Measurements from ENCODE around the gene TP53BP2. TPM values are rescaled to one million over a fixed set of nuclear protein-coding genes. Genes with fewer than 3 reads are reported as not detected.
A peak's percentile ranks its signal among the peaks of the same experiment; 100 is the strongest.

TP53BP2 gene
- total RNA-seq, 2 experiments from 2014 or later, result 31.4 to 35.2 TPM

- Mint-ChIP-seq H3K4me3 (no peak overlapping the region), H3K36me3 (ENCODE audit: low read depth) (peaks cover 3% of the 10 kb centered on the region), H3K27me3 (ENCODE audit: low read depth) (no peaks in the 10 kb centered on the region), H3K27ac (no peak overlapping the region), H3K9me3 (ENCODE audit: insufficient read depth) (no peaks in the 10 kb centered on the region), H3K4me1 (ENCODE audit: low read depth) (peaks cover 25% of the 10 kb centered on the region)
- POLR2A ChIA-PET, result interaction anchor here (5.7 kb wide), 1 partner anchor 8 kb away, joined by 48 read pairs; the partner anchor contains the start of gene TP53BP2
- CTCF ChIA-PET, result interaction anchor here (1.2 kb wide), 1 partner anchor 17 kb away, joined by 3 read pairs; no protein-coding TSS in a partner anchor
- DNase-seq (no peak), ATAC-seq (no peak)
Observed at GRCh38 chr1:223837206-223837605, 8.5 kb downstream of the TP53BP2 start.

- ChIA-PET CTCF (interaction anchor here (1.2 to 2.0 kb wide), 3 partner anchors 9 to 17 kb away, joined by 3 to 11 read pairs (median 3); partner anchors contain the start of gene TP53BP2), POLR2A (interaction anchor here (5.7 kb wide), 1 partner anchor 9 kb away, joined by 48 read pairs; the partner anchor contains the start of gene TP53BP2)
- Mint-ChIP-seq H3K36me3 (ENCODE audit: low read depth) (peaks cover 3% of the 10 kb centered on the region), H3K27ac (no peak overlapping the region), H3K4me3 (no peak overlapping the region), H3K4me1 (ENCODE audit: low read depth) (peaks cover 31% of the 10 kb centered on the region), H3K27me3 (ENCODE audit: low read depth) (no peaks in the 10 kb centered on the region), H3K9me3 (ENCODE audit: insufficient read depth) (no peaks in the 10 kb centered on the region)
- DNase-seq (no peak), ATAC-seq (no peak)
Observed at GRCh38 chr1:223836586-223836985, 9.2 kb downstream of the TP53BP2 start.

GRCh38 chr1:223835754-223836153 is 10.0 kb downstream of the TP53BP2 start:
- ATAC-seq, result peak; percentile 58
- Mint-ChIP-seq H3K27ac (no peak overlapping the region), H3K27me3 (ENCODE audit: low read depth) (no peaks in the 10 kb centered on the region), H3K4me3 (no peak overlapping the region), H3K36me3 (ENCODE audit: low read depth) (peaks cover 3% of the 10 kb centered on the region), H3K4me1 (ENCODE audit: low read depth) (peaks cover 32% of the 10 kb centered on the region), H3K9me3 (ENCODE audit: insufficient read depth) (no peaks in the 10 kb centered on the region)
- DNase-seq, result no peak
- ChIA-PET CTCF (interaction anchor here (1.2 to 2.0 kb wide), 2 partner anchors 10 to 11 kb away, joined by 3 to 11 read pairs; partner anchors contain the start of gene TP53BP2), POLR2A (interaction anchor here (5.7 kb wide), 1 partner anchor 10 kb away, joined by 48 read pairs; the partner anchor contains the start of gene TP53BP2)

GRCh38 chr1:223834660-223835263 is 11.0 kb downstream of the TP53BP2 start:
- H3K4me1 Mint-ChIP-seq (ENCODE audit: low read depth), result peaks cover 30% of the 10 kb centered on the region
- ChIA-PET POLR2A (interaction anchor here (5.7 kb wide), 1 partner anchor 11 kb away, joined by 48 read pairs; the partner anchor contains the start of gene TP53BP2), CTCF (interaction anchor here (2.0 to 2.2 kb wide), 2 partner anchors 11 kb away, joined by 11 to 13 read pairs; partner anchors contain the start of gene TP53BP2)
- peaks cover 3% of the 10 kb centered on the region for H3K36me3 Mint-ChIP-seq (ENCODE audit: low read depth)
- DNase-seq (no peak), ATAC-seq (no peak)
- H3K9me3 Mint-ChIP-seq (ENCODE audit: insufficient read depth), result no peaks in the 10 kb centered on the region
- no peak overlapping the region for H3K4me3 Mint-ChIP-seq
- no peaks in the 10 kb centered on the region for H3K27me3 Mint-ChIP-seq (ENCODE audit: low read depth)
- H3K27ac Mint-ChIP-seq, result no peak overlapping the region

GRCh38 chr1:223833948-223834347 is 11.8 kb downstream of the TP53BP2 start:
- no peak for ATAC-seq
- H3K4me1 Mint-ChIP-seq (ENCODE audit: low read depth), result peaks cover 34% of the 10 kb centered on the region
- CTCF ChIA-PET, result interaction anchor here (2.2 kb wide), 2 partner anchors 8 to 12 kb away, joined by 9 to 13 read pairs; partner anchors contain the start of gene TP53BP2
- POLR2A ChIA-PET, result interaction anchor here (5.7 kb wide), 1 partner anchor 12 kb away, joined by 48 read pairs; the partner anchor contains the start of gene TP53BP2
- H3K27me3 Mint-ChIP-seq (ENCODE audit: low read depth), result no peaks in the 10 kb centered on the region
- no peak overlapping the region for H3K27ac Mint-ChIP-seq
- no peak overlapping the region for H3K4me3 Mint-ChIP-seq
- DNase-seq, result no peak
- no peaks in the 10 kb centered on the region for H3K9me3 Mint-ChIP-seq (ENCODE audit: insufficient read depth)
- H3K36me3 Mint-ChIP-seq (ENCODE audit: low read depth), result peaks cover under 1% of the 10 kb centered on the region

- Mint-ChIP-seq H3K9me3 (ENCODE audit: insufficient read depth) (no peaks in the 10 kb centered on the region), H3K27ac (peak overlapping the region; percentile 12), H3K4me3 (no peak overlapping the region), H3K4me1 (ENCODE audit: low read depth) (peaks cover 26% of the 10 kb centered on the region), H3K36me3 (ENCODE audit: low read depth) (peaks cover 4% of the 10 kb centered on the region), H3K27me3 (ENCODE audit: low read depth) (no peaks in the 10 kb centered on the region)
- ATAC-seq (peak; percentile 35), DNase-seq (no peak)
- POLR2A ChIA-PET, result interaction anchor here (5.7 kb wide), 1 partner anchor 13 kb away, joined by 48 read pairs; the partner anchor contains the start of gene TP53BP2
- CTCF ChIA-PET, result interaction anchor here (2.2 kb wide), 2 partner anchors 10 to 13 kb away, joined by 9 to 13 read pairs; partner anchors contain the start of gene TP53BP2
Observed at GRCh38 chr1:223832637-223832943, 13.2 kb downstream of the TP53BP2 start.

GRCh38 chr1:223831755-223832636 is 13.8 kb downstream of the TP53BP2 start:
- peak overlapping the region; percentile 2 for H3K4me3 Mint-ChIP-seq
- peak overlapping the region; percentile 6 for H3K27ac Mint-ChIP-seq
- ATAC-seq (peak; percentile 40), DNase-seq (no peak)
- H3K36me3 Mint-ChIP-seq (ENCODE audit: low read depth), result peaks cover 4% of the 10 kb centered on the region
- peaks cover 26% of the 10 kb centered on the region for H3K4me1 Mint-ChIP-seq (ENCODE audit: low read depth)
- ChIA-PET POLR2A (interaction anchor here (0.6 to 5.7 kb wide), 4 partner anchors 14 to 116 kb away, joined by 3 to 48 read pairs (median 6); partner anchors contain the start of gene TP53BP2), CTCF (interaction anchor here (0.8 to 2.2 kb wide), 3 partner anchors 10 to 14 kb away, joined by 5 to 13 read pairs (median 9); partner anchors contain the start of gene TP53BP2)
- no peaks in the 10 kb centered on the region for H3K9me3 Mint-ChIP-seq (ENCODE audit: insufficient read depth)
- H3K27me3 Mint-ChIP-seq (ENCODE audit: low read depth), result no peaks in the 10 kb centered on the region

GRCh38 chr1:223829678-223830077 is 16.1 kb downstream of the TP53BP2 start:
- Mint-ChIP-seq H3K4me3 (no peak overlapping the region), H3K27me3 (ENCODE audit: low read depth) (no peaks in the 10 kb centered on the region), H3K4me1 (ENCODE audit: low read depth) (peaks cover 49% of the 10 kb centered on the region), H3K27ac (no peak overlapping the region), H3K36me3 (ENCODE audit: low read depth) (peaks cover 4% of the 10 kb centered on the region), H3K9me3 (ENCODE audit: insufficient read depth) (no peaks in the 10 kb centered on the region)
- DNase-seq (no peak), ATAC-seq (no peak)
- ChIA-PET POLR2A (interaction anchor here (0.9 to 2.1 kb wide), 2 partner anchors 15 to 16 kb away, joined by 3 to 8 read pairs; partner anchors contain the start of gene TP53BP2), CTCF (interaction anchor here (0.6 to 1.4 kb wide), 4 partner anchors 11 to 237 kb away, joined by 3 to 4 read pairs (median 3); no protein-coding TSS in a partner anchor)

- ChIA-PET POLR2A (interaction anchor here (0.9 kb wide), 1 partner anchor 17 kb away, joined by 3 read pairs; no protein-coding TSS in a partner anchor), CTCF (interaction anchor here (1.1 to 1.4 kb wide), 2 partner anchors 11 to 13 kb away, joined by 3 to 4 read pairs; no protein-coding TSS in a partner anchor)
- Mint-ChIP-seq H3K4me1 (ENCODE audit: low read depth) (peaks cover 58% of the 10 kb centered on the region), H3K9me3 (ENCODE audit: insufficient read depth) (no peaks in the 10 kb centered on the region), H3K27me3 (ENCODE audit: low read depth) (no peaks in the 10 kb centered on the region), H3K36me3 (ENCODE audit: low read depth) (peaks cover 4% of the 10 kb centered on the region), H3K27ac (no peak overlapping the region), H3K4me3 (no peak overlapping the region)
- DNase-seq (no peak), ATAC-seq (no peak)
Observed at GRCh38 chr1:223828162-223828848, 17.4 kb downstream of the TP53BP2 start.

- Mint-ChIP-seq H3K27ac (no peak overlapping the region), H3K9me3 (ENCODE audit: insufficient read depth) (no peaks in the 10 kb centered on the region), H3K4me3 (no peak overlapping the region), H3K4me1 (ENCODE audit: low read depth) (peaks cover 49% of the 10 kb centered on the region), H3K36me3 (ENCODE audit: low read depth) (peaks cover 4% of the 10 kb centered on the region), H3K27me3 (ENCODE audit: low read depth) (no peaks in the 10 kb centered on the region)
- DNase-seq, result no peak
- ChIA-PET CTCF (no interaction called here), POLR2A (interaction anchor here (4.3 kb wide), 1 partner anchor 18 kb away, joined by 26 read pairs; the partner anchor contains the start of gene TP53BP2)
- ATAC-seq, result no peak
Observed at GRCh38 chr1:223827193-223827663, 18.5 kb downstream of the TP53BP2 start.
